Measurements from ENCODE around the gene PEX11G.

The PEX11G gene

DNA sequence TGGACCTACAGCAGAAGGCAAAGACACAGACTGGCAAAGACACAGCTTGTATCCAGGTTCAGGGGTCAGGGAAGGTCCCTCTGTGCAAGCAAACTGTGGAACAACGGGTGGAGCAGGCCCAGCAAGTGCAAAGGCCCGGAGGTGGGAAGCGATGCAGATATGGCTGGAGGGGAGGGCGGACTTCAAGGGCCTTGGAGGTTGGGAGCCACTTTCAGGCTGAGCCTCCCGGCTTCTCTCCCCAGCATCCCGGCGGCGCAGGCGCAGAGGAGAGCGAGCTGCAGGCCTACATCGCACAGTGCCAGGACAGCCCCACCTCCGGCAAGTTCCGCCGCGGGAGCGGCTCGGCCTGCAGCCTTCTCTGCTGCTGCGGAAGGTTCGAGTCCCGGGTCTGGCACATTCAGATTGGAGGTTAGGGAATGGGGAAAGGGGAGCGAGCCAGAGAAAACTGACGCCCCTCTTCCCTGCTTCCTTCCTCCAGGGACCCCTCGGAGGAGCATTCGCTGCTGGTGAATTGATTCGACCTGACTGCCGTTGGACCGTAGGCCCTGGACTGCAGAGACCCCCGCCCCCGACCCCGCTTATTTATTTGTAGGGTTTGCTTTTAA lies 44.5 kb upstream of the PEX11G start:
- peak; percentile 41 for DNase-seq (ENCODE audit: extremely low read depth, low read depth)
- TF ChIP-seq, protein P1, sequence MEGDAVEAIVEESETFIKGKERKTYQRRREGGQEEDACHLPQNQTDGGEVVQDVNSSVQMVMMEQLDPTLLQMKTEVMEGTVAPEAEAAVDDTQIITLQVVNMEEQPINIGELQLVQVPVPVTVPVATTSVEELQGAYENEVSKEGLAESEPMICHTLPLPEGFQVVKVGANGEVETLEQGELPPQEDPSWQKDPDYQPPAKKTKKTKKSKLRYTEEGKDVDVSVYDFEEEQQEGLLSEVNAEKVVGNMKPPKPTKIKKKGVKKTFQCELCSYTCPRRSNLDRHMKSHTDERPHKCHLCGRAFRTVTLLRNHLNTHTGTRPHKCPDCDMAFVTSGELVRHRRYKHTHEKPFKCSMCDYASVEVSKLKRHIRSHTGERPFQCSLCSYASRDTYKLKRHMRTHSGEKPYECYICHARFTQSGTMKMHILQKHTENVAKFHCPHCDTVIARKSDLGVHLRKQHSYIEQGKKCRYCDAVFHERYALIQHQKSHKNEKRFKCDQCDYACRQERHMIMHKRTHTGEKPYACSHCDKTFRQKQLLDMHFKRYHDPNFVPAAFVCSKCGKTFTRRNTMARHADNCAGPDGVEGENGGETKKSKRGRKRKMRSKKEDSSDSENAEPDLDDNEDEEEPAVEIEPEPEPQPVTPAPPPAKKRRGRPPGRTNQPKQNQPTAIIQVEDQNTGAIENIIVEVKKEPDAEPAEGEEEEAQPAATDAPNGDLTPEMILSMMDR (IDR thresholded peaks at IDR 0.05; ENCODE audit: low read depth, low read length) = no peak

DNA sequence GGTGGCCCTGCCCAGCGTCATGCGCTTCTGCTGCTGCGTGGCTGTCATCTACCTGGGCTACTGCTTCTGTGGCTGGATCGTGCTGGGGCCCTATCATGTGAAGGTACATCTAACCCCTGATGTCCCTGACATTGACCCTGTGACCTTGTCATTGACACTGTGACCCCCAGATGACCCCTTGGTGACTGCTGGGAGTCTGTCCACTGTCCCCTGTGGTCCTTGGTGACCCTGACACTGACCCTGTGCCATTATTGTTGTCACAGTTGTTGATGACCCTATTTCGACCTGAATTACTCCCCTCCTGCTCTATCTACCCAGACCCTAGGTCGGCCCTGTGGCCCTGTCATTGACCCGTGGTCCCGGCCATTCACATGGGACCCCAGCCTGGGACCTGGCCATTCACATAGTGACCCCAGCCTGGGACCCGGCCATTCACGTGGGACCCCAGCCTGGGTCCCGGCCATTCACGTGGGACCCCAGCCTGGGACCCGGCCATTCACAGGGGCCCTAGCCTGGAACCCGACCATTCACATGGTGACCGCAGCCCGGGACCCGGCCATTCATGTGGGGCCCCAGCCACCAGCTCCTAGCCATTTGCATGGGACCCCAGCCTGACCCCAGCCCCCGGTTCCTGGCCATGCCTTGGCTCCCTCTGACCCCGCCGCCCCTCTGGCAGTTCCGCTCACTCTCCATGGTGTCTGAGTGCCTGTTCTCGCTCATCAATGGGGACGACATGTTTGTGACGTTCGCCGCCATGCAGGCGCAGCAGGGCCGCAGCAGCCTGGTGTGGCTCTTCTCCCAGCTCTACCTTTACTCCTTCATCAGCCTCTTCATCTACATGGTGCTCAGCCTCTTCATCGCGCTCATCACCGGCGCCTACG lies 41.0 kb upstream of the PEX11G start:
- TF ChIP-seq, protein P1 (IDR thresholded peaks at IDR 0.05; ENCODE audit: low read depth, low read length) = no peak
- no peak for DNase-seq (ENCODE audit: extremely low read depth, low read depth)

DNA sequence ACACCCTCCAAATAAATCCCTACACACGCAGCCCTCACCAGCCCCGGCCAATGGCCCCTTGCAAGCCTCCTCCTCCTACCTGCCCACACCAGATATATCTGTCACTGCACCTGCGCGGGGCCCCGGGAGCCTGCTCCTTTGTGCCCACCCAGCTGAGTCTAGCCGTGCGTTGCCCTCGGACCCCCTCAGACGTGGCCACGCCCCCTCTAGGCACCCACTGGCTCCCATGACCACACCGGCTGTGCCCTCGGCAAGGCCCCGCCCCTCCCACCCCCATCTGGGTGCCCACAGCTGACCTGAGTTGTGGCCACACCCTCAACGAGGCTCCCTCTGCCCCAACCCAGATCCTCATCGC lies 40.4 kb upstream of the PEX11G start:
- DNase-seq (ENCODE audit: extremely low read depth, low read depth) = no peak
- TF ChIP-seq, protein P1 (IDR thresholded peaks at IDR 0.05; ENCODE audit: low read depth, low read length) = no peak

DNA sequence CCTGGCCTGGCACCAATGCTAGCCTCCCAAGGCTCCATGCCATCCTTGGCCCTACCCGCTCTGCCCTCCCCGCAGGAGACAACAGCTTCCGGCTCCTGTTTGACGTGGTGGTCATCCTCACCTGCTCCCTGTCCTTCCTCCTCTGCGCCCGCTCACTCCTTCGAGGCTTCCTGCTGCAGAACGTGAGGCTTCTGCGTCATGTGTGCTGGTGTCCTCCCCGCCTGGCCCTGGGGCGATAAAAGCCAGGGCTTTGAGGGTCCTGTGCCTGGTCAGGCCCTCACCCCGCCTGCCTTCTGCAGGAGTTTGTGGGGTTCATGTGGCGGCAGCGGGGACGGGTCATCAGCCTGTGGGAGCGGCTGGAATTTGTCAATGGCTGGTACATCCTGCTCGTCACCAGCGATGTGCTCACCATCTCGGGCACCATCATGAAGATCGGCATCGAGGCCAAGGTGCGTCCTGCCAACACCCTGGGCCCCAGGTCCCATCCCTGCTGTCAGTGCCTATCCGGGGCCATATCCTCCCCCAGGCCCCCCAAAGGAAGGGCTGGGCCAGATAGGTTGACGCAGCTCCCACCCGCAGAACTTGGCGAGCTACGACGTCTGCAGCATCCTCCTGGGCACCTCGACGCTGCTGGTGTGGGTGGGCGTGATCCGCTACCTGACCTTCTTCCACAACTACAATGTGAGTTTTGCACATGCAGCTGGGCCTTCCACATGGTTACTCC lies 39.8 kb upstream of the PEX11G start:
- TF ChIP-seq, protein P1 (IDR thresholded peaks at IDR 0.05; ENCODE audit: low read depth, low read length) = no peak
- DNase-seq (ENCODE audit: extremely low read depth, low read depth) = no peak

DNA sequence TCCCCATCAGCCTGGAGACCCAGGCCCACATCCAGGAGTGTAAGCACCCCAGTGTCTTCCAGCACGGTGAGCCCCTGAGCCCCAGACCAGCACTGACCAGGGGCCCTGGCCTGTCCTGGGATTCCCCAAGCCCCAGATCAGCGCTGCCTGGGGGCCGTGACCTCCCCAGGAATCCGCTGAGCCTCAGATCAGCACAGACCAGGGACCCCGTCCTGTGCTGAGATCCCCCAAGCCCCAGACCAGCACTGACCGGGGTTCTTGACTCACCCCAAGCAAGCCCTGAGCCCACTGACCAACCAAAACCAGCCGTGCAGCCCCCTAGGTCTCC lies 39.3 kb upstream of the PEX11G start:
- no peak for DNase-seq (ENCODE audit: extremely low read depth, low read depth)
- TF ChIP-seq, protein P1 (IDR thresholded peaks at IDR 0.05; ENCODE audit: low read depth, low read length) = no peak

DNA sequence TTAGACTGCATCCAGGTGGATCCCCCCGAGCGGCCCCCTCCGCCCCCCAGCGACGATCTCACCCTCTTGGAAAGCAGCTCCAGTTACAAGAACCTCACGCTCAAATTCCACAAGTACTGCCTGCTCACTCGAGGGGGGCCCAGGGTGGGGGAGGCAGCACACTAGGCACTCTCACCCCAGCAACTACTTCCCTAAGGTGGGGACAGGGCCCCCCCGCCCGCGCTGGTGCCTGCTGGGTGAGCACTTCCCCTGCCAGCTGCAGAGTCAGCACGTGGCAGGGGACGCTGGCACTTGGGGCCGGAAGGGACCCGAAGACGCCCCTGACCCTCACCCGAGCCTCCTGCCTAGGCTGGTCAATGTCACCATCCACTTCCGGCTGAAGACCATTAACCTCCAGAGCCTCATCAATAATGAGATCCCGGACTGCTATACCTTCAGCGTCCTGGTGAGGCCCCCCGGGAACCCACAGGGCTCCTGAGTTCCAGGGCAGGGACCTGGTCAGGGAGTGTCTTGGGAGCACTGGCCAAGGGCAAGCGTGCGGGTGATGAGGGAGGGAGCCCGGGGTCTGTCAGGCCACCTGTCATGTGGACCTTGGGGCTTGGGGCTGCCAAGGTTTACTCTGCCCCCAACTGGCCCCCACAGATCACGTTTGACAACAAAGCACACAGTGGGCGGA lies 38.8 kb upstream of the PEX11G start:
- no peak for DNase-seq (ENCODE audit: extremely low read depth, low read depth)

More for the DNA sequence above, 38.8 kb upstream of the PEX11G start:
- TF ChIP-seq, protein P1 (IDR thresholded peaks at IDR 0.05; ENCODE audit: low read depth, low read length) = no peak
